HUES6 (cell line): ENCODE results near the gene APMAP.

Experiments used
- H3K27ac ChIP-seq: 2 replicates; pipeline ENCODE4 v1.7.0; 2013; ENCODE audit warnings: low read depth, mild to moderate bottlenecking, low read length, inconsistent platforms
- H3K27me3 ChIP-seq: 2 replicates; pipeline ENCODE4 v1.6.1; 2013; ENCODE audit warnings: low read length; ENCODE audit not compliant: control insufficient read depth, insufficient read depth
- H3K36me3 ChIP-seq: 2 replicates; pipeline ENCODE4 v1.6.1; 2013; ENCODE audit warnings: low read length; ENCODE audit not compliant: control insufficient read depth, insufficient read depth
- H3K4me1 ChIP-seq: 2 replicates; pipeline ENCODE4 v1.6.1; 2013; ENCODE audit warnings: low read length; ENCODE audit not compliant: control insufficient read depth, insufficient read depth
- H3K4me3 ChIP-seq: 2 replicates; pipeline ENCODE4 v1.5.1; 2013; ENCODE audit warnings: low read depth, low read length
- H3K9ac ChIP-seq: one replicate; pipeline ENCODE4 v1.6.1; 2013; ENCODE audit warnings: mild to moderate bottlenecking, low read length
- H3K9me3 ChIP-seq: 2 replicates; pipeline ENCODE4 v1.6.1; 2013; ENCODE audit warnings: low read depth, low read length; ENCODE audit not compliant: control insufficient read depth, insufficient read depth

The APMAP gene

GRCh38 chr20:24971376-24972101 is 21.0 kb downstream of the APMAP start:
- Histone ChIP-seq H3K36me3 (peaks cover 69% of the 10 kb centered on the region), H3K4me3 (no peak overlapping the region), H3K9ac (no peak overlapping the region), H3K4me1 (no peaks in the 10 kb centered on the region), H3K27me3 (no peaks in the 10 kb centered on the region), H3K9me3 (0 out of 2 replicates have a peak, but pooled peaks cover 5% of the 10 kb centered on the region), H3K27ac (no peak overlapping the region)

DNA sequence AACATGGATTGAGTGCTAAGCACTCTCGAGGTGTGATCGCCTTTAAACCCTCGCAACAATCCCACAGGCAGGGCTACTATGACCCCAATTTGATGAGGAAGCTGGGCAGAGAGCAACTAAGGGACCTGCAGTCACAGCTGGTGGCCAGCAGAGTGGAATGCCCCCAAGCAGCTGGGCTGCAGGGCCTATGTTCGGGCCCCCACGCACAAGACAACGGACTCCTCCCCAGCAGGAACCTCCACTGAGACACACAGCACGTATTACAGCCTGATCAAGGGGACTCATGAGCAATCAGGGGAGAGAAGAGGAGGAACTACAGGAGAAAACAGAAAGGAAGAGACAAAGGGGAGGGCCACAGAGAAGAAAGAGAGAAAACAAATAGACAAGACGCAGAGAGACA is 21.8 kb downstream of the APMAP start:
- Histone ChIP-seq H3K27ac (no peak overlapping the region), H3K4me1 (no peaks in the 10 kb centered on the region), H3K9ac (no peak overlapping the region), H3K9me3 (no peaks in the 10 kb centered on the region), H3K36me3 (peaks cover 71% of the 10 kb centered on the region), H3K27me3 (no peaks in the 10 kb centered on the region), H3K4me3 (no peak overlapping the region)

DNA sequence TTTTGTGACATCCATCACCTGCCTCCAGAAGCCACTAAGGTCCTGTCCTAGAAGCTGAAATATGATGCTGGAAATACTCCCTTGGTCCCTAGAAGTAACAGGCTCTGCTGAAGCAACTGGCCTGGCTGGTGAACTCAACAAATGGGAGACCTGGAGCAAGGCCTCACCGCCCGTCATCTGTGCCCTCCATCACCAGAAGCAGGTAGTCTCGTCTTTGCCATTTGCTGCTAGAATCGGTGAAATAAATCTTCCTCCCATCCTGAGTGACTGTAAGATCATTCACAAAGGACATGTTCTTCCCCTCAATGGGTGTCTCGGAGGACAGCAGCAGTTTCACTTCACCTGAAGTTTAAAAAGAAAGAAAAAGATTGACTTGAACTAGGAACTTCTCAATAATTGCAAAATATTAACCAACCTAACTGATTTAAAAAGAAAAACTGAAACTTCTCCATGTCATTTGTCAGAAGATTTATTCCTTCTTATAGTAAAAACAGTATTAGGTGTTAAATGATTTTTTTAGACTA is 22.5 kb downstream of the APMAP start:
- no peaks in the 10 kb centered on the region for H3K4me1 ChIP-seq
- peaks cover 77% of the 10 kb centered on the region for H3K36me3 ChIP-seq
- H3K27me3 ChIP-seq, result no peaks in the 10 kb centered on the region
- H3K4me3 ChIP-seq, result no peak overlapping the region
- H3K9ac ChIP-seq, result no peak overlapping the region
- H3K27ac ChIP-seq, result no peak overlapping the region
- H3K9me3 ChIP-seq, result no peaks in the 10 kb centered on the region

GRCh38 chr20:24969186-24970029 is 23.1 kb downstream of the APMAP start:
- Histone ChIP-seq H3K9ac (no peak overlapping the region), H3K9me3 (no peaks in the 10 kb centered on the region), H3K4me3 (no peak overlapping the region), H3K27ac (no peak overlapping the region), H3K4me1 (no peaks in the 10 kb centered on the region), H3K27me3 (no peaks in the 10 kb centered on the region), H3K36me3 (peaks cover 79% of the 10 kb centered on the region)

- H3K27me3 ChIP-seq, result no peaks in the 10 kb centered on the region
- peaks cover 86% of the 10 kb centered on the region for H3K36me3 ChIP-seq
- H3K27ac ChIP-seq, result no peak overlapping the region
- H3K4me3 ChIP-seq, result no peak overlapping the region
- H3K9ac ChIP-seq, result no peak overlapping the region
- no peaks in the 10 kb centered on the region for H3K4me1 ChIP-seq
- H3K9me3 ChIP-seq, result no peaks in the 10 kb centered on the region
These were observed 24.2 kb downstream of the APMAP start for GRCh38 chr20:24968278-24968800.

GRCh38 chr20:24966317-24967012 is 26.1 kb downstream of the APMAP start:
- no peaks in the 10 kb centered on the region for H3K27me3 ChIP-seq
- no peaks in the 10 kb centered on the region for H3K4me1 ChIP-seq
- no peaks in the 10 kb centered on the region for H3K9me3 ChIP-seq
- H3K9ac ChIP-seq, result no peak overlapping the region
- no peak overlapping the region for H3K4me3 ChIP-seq
- H3K36me3 ChIP-seq, result peaks cover 81% of the 10 kb centered on the region
- H3K27ac ChIP-seq, result no peak overlapping the region

GRCh38 chr20:24965065-24965919 is 27.3 kb downstream of the APMAP start:
- peaks cover 80% of the 10 kb centered on the region for H3K36me3 ChIP-seq
- H3K9ac ChIP-seq, result no peak overlapping the region
- H3K27me3 ChIP-seq, result no peaks in the 10 kb centered on the region
- no peaks in the 10 kb centered on the region for H3K4me1 ChIP-seq
- no peak overlapping the region for H3K27ac ChIP-seq
- H3K4me3 ChIP-seq, result no peak overlapping the region
- no peaks in the 10 kb centered on the region for H3K9me3 ChIP-seq

GRCh38 chr20:24964506-24964840 is 28.1 kb downstream of the APMAP start:
- Histone ChIP-seq H3K27me3 (no peaks in the 10 kb centered on the region), H3K4me1 (no peaks in the 10 kb centered on the region), H3K27ac (no peak overlapping the region), H3K9me3 (no peaks in the 10 kb centered on the region), H3K36me3 (peaks cover 80% of the 10 kb centered on the region), H3K4me3 (no peak overlapping the region), H3K9ac (no peak overlapping the region)

DNA sequence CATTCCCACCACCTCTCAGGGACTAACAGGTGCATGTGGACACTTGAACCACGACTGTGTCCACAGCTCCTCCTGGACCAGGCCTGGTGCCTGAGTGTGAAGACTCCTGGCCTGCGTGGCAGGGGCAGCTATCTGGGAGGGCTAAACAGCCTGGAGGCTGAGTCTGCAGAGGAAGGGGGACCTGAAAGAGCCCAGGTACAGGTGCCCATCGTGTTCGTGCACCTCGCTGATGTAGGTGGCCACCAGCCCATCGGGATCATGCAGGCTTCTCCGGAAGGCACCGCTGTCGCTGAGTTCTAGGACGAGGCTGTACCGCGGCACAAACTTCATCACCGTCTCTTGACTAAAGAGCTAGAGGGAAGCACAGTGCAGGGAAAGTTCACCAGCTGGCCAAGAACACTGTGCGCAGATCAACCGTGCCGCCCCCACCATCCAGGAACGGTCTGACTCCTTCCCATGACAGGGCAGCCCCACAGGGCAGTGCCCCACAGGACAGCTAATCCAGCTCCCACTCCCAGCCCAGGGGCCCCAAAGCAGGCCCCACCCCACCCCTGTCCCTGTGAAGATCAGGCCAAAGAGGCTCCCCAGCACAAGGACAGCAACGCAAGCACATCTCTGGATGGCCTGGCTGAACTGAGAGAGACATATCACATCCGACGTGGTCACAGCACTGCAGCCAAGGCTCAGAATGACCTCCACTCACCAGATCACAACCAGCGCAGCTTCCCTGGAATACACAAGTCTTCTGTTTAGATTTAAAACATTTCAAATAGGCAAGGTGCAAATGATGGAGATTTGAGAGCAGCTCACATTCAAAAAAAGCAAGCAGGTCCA is 28.7 kb downstream of the APMAP start:
- Histone ChIP-seq H3K9me3 (no peaks in the 10 kb centered on the region), H3K27ac (no peak overlapping the region), H3K9ac (no peak overlapping the region), H3K27me3 (no peaks in the 10 kb centered on the region), H3K4me3 (no peak overlapping the region), H3K4me1 (no peaks in the 10 kb centered on the region), H3K36me3 (peaks cover 76% of the 10 kb centered on the region)
